Stimulated activated CD8-positive, alpha-beta memory T cell treated with anti-CD3 and anti-CD28 coated beads, Interleukin-7, amount 100 ng/mL, for 24 hours (primary cell): ENCODE results near the gene RAB11B.
A peak's percentile ranks its signal among the peaks of the same experiment; 100 is the strongest.
"Not testable (repeated sequence)": the region's sequence is repeated elsewhere in the genome, so short reads cannot be mapped to it uniquely, and the experiment has no call there.

Experiments
- DNase-seq: peaks from one replicate; pipeline ENCODE4 v3.0.0-alpha.2; 2020; ENCODE audit warnings: low read depth

Gene RAB11B

DNA sequence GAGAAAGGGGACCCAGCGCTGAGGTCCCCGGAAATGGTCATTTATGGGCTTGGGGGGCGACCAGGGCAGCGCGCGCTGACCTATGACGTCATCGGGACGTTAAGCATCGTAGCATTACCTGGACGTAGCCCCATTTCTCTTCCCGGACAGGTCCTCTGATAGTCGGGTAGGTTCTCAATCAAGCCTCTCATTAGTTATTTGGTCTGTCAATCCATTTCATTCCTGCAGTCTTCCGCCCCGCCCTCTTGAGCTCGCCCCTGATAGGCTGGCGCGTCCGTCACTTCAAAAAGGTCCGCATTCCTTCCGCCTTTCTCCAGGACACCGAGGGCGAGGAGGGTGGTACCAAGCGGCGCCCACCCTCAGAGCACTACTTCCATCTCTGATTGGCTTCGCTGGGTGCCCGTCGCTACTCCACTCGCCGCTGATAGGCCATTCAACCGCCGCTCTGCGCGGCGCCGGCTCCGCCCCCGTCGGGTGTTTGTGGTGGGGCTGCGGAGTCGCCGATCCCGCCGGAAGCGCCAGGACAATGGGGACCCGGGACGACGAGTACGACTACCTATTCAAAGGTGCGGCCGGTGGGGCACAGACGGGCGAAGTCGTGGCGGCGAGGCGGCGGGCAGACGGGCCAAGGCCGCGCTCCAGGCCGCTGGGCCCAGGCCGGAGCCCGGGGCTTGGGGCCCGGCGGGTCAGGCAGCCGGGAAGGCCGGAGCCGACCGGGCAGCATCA, at the start of gene RAB11B:
Gene RAB11B (plus strand): TSS at position 470 of the 726 bp plus-strand sequence. CDS start 57 bp downstream, at position 527.
- peak; percentile 97 for DNase-seq

DNA sequence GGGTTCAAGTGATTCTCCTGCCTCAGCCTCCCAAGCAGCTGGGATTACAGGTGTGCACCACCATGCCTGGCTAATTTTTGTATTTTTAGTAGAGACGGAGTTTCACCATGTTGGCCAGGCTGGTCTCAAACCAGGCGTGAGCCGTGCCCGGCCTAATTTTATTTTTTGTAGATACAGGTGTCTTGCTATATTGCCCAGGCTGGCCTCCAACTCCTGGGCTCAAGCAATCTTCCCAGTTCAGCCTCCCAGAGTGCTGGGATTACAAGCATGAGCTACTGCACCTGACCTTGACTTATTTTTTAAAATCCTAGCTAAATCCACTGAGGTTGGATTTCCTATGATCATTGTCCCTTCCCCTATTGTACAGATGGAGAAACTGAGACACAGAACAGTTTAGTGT, 48.7 kb upstream of the RAB11B start:
- not testable (repeated sequence) for DNase-seq

DNA sequence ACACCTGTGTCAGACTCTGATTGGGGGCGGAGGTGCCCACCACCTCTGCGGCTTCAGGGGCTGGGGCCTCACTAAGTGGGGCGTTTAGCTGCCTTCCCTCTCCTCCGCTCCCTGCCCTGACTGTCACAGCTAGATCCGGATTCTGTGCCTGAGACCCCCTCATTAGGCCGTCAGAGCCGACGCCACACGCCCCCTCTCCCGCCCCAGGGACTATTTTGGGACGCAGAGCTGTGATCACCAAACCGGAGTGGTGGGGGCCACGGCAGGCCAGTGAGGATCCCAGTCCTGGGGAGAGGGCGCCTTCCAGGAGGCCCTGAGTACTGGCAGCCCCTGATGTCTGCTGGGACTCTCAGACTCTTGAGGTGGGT, 47.9 kb upstream of the RAB11B start:
- DNase-seq = no peak

DNA sequence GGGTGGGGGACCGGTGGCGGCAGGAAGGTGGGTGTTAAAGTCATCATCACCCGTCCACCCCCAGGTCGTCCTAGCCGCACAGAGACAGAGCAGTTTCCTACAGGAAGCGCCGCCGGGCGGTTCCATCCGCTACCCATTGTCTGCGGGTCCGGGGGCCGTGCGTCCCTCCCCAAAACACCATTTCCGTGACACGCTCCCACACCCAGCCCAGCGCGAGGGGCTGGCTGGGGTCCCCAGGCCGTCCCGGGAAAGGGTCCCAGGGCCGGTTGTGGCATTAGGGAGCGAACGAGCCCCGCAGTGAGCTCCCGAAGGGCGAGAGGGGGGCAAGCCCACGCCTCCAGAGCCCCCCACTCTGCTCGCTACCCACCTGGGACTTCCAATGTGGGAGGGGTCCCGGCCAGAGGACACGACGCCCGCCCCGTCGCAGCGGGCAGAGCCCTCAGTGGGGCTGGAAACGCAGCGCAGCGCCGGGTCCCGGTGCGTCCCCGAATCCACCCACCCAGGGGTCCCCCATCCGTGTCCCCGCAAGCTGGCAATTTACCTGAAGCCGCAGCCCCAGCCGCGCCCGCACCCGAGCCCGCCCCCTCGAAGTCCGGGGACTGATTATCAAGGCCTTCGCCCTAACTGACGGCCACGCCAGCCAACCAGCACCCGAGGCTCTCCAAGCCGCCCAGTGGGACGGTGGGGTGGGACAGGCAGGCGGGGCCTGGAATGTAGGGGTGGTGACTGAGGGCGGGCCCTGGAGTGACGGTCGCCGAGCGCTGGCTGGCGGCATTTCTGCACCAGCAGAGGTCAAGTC, 47.3 kb upstream of the RAB11B start, which contains the start of gene KANK3:
Gene KANK3 (minus strand): TSS at position 579 of the 799 bp plus-strand sequence. CDS start 5,434 bp downstream, outside the sequence.
- DNase-seq = peak; percentile 85

DNA sequence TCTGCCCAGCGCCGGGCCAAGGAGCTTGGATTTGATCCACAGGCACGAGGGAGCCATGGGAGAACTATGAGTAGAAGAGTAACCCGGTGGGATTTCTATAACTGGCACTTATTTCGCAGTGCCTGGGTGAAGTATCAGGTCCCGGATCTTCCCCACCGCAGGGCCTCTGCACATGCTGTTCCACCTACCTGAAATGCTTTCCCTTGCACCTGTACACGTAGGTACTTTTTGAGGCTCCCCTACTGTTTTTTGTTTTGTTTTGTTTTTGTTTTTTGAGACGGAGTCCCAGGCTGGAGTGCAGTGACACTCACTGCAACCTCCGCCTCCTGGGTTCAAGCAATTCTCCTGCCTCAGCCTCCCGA, 46.7 kb upstream of the RAB11B start:
- DNase-seq = no peak

DNA sequence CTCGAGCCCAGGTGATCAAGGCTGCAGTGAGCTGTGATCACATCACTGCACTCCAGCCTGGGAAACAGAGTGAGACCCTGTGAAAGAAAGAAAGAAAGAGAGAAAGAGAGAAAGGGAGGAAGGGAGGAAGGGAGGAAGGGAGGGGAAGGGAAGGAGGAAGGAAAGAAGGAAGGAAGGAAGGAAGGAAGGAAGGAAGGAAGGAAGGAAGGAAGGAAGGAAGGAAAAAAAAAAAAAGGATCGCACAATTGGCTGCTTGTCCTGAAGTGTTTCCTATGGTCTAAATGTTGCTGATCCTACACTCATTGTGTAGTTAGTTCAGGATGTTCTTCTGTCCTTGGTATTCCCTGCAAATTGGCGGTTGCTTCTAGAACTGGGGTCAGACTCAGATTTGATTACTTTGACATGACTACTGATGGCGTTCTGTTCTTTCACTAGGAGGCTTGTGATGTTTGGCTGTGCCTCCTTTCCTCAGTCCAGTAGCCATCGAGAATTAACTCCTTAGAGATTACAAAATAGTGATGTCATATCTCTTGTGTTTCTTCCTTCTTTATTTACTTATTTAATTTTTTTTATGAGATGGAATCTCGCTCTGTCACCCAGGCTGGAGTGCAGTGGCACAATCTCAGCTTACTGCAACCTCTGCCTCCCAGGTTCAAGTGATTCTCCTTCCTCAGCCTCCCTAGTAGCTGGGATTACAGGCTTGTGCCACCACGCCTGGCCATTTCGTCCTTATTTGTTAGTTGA, 40.4 kb upstream of the RAB11B start:
- DNase-seq = not testable (repeated sequence)

DNA sequence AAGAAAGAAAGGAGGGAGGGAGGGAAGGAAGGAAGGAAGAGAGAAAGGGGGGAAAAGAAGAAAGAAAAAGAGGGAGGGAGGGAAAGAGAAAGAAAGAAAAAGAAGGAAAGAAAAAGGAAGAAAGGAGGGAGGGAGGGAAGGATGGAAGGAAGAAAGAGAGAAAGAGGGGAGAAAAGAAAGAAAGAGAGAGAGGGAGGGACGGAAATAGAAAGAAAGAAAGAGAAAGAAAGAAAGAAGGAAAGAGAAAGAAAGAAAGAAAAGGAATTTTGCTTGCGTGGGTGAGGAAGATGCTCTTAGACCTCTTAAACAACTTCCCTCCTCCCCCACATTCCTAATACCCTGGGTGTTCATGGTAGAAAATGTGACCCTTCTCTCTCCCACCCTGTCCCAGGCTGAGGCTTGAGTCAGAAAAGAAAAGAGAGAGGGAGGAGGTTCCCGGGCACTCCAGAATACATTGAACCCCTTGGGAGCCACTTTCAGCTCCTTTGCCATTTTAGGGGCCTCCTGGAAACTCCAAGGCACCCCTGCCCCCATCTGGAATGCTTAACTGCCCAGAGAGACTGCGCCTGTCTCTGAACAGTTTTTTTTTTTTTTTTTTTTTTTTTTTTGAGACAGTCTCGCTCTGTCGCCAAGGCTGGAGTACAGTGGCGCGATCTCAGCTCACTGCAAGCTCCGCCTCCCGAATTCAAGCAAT, 37.9 kb upstream of the RAB11B start:
- DNase-seq = no peak

DNA sequence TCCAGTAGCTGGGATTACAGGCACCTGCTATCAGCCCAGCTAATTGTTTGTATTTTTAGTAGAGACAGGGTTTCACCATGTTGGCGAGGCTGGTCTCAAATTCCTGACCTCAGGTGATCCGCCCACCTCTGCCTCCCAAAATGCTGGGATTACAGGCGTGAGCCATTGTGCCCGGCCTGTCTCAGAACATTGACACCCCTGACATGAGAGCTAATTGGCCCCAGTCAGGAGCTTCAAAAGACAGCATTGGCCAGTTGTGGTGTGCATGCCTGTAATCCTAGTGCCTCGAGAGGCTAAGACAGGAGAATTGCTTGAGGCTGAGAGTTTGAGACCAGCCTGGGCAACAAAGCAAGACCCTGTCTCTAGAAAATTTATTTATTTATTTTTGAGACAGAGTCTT, 37.3 kb upstream of the RAB11B start:
- not testable (repeated sequence) for DNase-seq

DNA sequence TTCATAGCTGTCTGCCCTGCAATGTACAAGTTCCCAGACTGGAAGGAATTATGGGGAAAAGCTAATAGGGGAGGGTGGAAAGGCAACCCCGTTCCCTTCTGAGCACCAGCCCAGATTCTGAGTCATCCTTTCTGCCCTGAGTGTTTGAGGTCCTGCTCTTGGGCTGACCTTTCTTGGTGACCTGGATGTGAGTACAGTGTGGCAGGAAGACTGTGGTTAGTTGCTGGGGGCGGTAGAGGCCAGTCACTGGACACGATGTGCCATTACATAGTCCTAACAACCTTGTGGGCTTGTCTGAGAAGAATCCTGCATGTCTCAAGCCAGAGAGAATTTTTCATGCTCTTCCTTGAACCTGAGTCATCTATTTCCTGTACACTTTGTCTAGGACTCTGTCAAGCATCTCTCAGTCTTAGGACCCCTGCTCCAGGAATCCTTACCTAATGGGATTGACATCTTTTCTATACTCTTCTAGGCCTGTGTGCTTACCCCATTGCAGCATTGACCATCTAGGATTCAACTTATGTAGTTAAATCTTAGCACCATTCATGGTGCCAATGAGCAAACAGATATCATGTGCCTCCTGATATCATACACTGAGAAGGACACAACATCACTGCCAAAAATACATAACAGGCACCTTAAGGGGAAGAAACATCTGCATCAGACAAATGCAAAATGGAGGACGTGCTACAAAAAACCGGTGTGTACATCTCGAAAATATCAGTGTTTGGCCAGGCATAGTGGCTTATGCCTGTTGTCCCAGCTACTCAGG, 34.3 kb upstream of the RAB11B start:
- no peak for DNase-seq

DNA sequence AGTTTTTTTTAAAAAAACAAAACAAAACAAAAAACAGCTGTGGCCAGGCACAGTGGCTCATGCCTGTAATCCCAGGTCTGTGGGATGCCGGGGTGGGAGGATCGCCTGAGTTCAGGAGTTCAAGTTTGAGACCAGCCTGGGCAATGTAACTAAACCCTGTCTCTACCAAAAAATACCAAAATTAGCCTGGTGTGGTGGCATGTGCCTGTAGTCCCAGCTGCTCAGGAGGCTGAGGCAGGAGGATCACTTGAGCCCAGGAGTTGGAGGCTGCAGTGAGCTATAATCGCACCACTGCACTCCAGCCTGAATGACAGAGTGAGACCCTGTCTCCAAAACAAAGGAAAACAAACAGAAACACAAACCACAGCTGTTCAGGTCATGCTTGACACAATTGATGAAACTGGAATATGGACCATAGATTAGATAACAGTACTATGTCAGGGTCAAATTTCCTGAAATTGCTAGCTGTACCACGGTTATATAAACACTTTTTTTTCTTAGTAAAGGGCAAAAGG, 33.1 kb upstream of the RAB11B start:
- no peak for DNase-seq

DNA sequence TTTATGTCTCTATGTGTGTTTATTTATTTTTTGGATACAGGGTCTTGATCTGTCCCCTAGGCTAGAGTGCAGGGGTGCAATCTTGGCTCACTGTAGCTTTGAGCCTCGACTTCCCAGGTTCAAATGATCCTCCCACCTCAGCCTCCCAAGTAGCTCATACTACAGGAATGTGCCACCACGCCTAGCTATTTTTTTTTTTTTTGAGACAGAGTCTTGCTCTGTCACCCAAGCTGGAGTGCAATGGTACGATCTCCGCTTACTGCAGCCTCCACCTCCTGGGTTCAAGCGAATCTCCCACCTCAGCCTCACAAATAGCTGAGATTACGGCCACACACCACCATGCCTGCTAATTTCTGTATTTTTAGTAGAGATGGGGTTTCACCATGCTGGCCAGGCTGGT, 31.2 kb upstream of the RAB11B start:
- DNase-seq = no peak

DNA sequence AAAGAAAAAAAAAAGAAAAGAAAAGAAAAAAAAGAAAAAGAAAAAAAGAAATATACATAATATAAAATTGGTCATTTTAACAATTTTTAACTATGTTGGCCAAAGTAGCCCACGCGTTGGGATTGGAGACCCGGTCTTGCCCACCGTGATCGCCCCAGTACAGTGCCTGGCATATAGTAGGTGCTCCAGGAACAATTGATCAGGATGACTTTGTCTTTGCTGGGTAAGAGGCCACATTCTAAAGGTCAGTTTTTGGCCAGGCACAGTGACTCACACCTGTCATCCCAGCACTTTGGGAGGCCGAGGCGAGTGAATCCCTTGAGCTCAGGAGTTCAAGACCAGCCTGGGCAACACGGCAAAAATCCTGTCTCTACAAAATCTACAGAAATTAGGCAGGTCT, 30.0 kb upstream of the RAB11B start:
- no peak for DNase-seq

DNA sequence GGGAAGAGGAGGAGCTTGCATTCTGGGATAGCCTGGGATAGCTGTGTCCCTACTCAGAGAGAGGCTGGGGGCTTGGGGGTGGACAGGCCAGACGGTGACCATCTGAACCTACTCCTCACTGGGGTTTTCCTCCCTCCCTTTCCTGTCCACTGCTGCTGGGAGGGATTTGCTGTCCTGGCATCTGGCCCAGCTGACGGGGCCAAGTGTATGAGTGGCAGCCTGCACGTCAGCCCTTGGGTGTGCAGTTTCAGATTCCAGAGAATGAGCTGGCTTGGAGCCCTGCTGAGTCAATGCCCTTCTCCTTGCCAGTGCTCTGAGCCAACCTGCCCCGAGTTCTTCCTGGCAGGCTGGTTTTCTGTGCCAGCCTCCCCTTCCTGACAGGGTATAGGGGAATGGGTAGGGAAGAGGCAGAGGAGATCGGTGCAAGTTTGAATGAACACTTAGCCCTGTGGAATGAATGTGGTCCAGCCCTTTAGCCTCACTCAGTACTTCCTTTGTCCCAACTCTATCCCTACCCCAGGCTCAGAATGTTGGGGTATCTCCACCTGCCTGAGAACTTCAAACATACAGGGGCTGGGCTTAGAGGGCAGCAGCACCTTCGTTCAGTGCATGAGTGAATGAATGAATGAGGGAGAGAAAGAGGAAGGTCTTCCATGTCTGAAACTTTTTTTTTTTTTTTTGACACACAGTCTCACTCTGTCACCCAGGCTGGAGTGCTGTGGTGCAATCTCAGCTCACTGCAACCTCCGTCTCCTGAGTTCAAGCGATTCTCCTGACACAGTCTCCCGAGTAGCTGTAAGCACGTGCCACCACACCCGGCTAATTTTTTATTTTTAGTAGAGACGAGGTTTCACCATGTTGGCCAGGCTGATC, 28.0 kb upstream of the RAB11B start:
- no peak for DNase-seq

DNA sequence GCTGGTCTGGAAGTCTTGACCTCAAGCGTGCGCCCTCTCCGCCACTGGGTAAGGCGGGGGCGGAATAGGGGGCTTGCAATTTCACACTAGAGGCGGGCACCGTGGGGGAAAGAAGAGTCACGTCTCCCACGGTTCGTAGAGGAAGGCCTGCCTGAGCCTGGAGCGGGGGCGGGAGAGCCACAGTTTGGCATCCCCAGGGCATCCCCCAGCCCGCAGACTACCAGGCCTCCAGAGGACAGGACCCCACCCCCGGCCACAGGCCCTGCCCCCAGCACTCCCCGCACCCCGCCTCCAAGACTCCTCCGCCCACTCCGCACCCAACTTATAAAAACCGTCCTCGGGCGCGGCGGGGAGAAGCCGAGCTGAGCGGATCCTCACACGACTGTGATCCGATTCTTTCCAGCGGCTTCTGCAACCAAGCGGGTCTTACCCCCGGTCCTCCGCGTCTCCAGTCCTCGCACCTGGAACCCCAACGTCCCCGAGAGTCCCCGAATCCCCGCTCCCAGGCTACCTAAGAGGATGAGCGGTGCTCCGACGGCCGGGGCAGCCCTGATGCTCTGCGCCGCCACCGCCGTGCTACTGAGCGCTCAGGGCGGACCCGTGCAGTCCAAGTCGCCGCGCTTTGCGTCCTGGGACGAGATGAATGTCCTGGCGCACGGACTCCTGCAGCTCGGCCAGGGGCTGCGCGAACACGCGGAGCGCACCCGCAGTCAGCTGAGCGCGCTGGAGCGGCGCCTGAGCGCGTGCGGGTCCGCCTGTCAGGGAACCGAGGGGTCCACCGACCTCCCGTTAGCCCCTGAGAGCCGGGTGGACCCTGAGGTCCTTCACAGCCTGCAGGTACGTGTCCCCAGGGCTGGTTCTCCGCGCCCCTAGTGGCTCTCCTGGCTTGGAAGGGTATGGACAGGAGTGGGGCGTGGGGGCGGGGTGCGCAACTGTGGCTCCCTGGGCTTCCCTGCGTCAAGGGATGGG, 26.1 kb upstream of the RAB11B start, which contains the start of gene ANGPTL4:
Gene ANGPTL4 (plus strand): TSS at position 353 of the 969 bp plus-strand sequence. CDS start 167 bp downstream, at position 520.
- no peak for DNase-seq

DNA sequence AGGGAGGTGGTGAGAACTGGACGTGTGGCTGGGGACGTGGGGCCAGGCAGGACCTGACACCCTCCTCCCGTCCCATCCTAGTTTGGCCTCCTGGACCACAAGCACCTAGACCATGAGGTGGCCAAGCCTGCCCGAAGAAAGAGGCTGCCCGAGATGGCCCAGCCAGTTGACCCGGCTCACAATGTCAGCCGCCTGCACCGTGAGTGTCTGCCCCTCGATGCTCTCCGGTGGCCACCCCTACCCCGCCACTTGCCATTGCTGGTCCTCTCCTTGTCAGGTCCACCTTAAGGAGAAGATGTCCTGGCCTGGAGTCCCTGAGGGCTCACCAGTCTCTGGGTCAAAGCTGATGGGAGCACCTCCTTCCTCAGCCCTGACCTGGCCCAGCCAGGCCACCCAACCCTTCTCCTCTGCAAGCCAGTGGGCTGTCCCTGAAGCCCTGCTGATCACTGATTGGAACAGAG, 24.0 kb upstream of the RAB11B start:
- DNase-seq = no peak

DNA sequence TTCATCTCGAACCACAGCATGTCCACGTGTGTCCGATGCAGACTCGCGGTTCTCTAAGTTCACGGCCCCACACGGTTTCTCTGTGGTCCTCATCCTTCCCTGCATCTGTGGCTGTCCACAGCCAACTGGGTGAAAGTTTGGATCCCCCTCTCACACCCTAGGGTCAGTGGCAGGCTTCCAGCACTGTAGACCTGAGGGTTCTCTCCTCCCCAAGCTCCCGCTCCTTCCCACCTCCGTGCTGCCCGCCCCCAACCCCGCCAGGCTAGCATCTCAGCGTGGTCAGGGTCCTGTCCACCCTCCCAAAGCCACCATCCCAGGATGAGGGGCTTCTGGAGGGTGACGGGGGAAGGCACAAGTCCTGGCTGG, 23.2 kb upstream of the RAB11B start:
- DNase-seq = no peak

DNA sequence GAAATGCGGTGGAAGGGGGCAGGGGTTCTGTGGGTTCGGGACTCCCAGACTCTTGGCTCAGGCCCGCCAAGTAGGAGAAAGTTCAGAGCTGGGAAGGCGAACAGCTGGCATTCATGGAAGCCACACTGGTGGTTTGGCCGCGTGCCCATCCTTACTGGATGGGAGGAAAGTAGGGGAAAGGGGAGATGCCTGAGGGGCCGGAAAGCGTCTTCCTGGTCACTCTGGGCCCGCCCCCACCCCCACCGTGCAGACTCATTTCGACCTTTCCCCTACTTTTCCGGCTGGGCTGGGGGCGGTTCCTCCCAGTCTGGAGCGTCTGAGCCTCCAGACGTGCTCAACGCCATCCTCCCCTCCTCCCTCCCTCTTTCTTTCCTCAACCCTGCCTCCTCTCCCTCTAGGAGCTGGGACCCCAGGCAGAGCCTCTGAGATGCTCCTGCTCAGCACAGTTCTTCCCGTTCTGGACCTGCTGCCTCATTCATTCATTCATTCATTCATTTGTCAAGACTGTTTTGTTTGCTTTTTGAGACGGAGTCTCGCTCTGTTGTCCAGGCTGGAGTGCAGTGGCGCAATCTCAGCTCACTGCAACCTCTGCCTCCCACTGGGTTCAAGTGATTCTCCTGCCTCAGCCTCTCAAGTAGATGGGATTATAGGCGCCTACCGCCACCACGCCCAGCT, 22.7 kb upstream of the RAB11B start:
- DNase-seq = no peak
